ENCODE results near the gene SPRY1. TPM values are rescaled to one million over a fixed set of nuclear protein-coding genes. Genes with fewer than 3 reads are reported as not detected.

SPRY1 gene
- polyA plus RNA-seq, 1 donor from 2014 or later: 0.58 TPM

DNA sequence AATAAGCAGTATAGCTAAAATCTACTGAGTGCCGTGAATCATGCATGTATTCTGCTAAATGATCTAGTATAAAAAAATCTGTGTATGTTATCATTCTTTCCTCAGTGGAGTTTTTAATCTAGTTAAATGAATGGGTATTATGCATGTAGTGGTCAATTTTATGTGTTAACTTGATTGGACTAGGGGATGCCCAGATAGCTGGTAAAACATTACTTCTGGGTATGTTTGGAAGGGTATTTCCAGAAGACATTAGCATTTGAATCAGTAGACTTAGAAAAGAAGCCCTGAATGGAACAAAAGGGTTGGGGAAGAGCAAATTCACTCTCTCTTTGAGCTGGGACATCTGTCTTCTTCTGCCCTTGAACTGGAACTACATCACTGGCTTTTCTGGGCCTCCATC is 34.5 kb upstream of the SPRY1 start (continued):
- no peak for TF ChIP-seq SMC3 (conservative IDR thresholded peaks at IDR 0.05; ENCODE audit: poor library complexity)

DNA sequence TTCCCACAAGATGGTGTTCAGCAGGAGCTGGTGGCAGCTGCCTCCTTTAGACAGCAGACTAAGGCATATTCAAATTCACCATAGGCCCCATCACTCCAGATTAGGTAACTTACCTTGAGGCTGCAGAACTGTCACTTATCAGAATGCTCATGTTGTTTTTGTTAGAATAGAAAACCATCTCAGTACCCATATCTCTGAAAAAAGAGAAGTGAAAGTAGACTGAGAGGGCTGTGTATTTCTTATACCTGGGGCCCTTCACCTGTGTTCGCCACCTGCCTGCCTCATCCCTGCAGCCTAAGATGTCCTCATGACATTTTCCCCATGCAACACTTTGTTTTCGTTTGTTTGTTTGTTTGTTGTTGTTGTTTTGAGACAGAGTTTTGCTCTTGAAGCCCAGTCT is 32.9 kb upstream of the SPRY1 start:
- H3K27me3 ChIP-seq (ENCODE audit: insufficient read depth, low read depth, low read length): no peaks in the 10 kb centered on the region
- H4K20me1 ChIP-seq (ENCODE audit: insufficient read depth): no peaks in the 10 kb centered on the region
- H3K4me2 ChIP-seq (ENCODE audit: low read length): no peak overlapping the region
- H3K9me2 ChIP-seq (ENCODE audit: insufficient read depth, low read length): no peaks in the 10 kb centered on the region
- no peaks in the 10 kb centered on the region for H3F3A ChIP-seq (ENCODE audit: insufficient read depth, low read length, poor library complexity, severe bottlenecking)
- no peak overlapping the region for H3K9ac ChIP-seq (ENCODE audit: low read length)
- no peak overlapping the region for H3K4me3 ChIP-seq (ENCODE audit: low read length)
- no peak overlapping the region for H3K27ac ChIP-seq (ENCODE audit: low read length)
- no peak for TF ChIP-seq TAF1 (IDR thresholded peaks at IDR 0.05; ENCODE audit: low read depth)
- no peak for TF ChIP-seq SMC3 (conservative IDR thresholded peaks at IDR 0.05; ENCODE audit: poor library complexity)
- TF ChIP-seq MXI1 (conservative IDR thresholded peaks at IDR 0.05; ENCODE audit: poor library complexity, severe bottlenecking): no peak
- no peak for TF ChIP-seq POLR2AphosphoS5 (IDR thresholded peaks at IDR 0.05)
- TF ChIP-seq EZH2 (IDR thresholded peaks at IDR 0.05; ENCODE audit: borderline replicate concordance, insufficient read depth, low read length, poor library complexity, severe bottlenecking): no peak
- TF ChIP-seq, protein P1, sequence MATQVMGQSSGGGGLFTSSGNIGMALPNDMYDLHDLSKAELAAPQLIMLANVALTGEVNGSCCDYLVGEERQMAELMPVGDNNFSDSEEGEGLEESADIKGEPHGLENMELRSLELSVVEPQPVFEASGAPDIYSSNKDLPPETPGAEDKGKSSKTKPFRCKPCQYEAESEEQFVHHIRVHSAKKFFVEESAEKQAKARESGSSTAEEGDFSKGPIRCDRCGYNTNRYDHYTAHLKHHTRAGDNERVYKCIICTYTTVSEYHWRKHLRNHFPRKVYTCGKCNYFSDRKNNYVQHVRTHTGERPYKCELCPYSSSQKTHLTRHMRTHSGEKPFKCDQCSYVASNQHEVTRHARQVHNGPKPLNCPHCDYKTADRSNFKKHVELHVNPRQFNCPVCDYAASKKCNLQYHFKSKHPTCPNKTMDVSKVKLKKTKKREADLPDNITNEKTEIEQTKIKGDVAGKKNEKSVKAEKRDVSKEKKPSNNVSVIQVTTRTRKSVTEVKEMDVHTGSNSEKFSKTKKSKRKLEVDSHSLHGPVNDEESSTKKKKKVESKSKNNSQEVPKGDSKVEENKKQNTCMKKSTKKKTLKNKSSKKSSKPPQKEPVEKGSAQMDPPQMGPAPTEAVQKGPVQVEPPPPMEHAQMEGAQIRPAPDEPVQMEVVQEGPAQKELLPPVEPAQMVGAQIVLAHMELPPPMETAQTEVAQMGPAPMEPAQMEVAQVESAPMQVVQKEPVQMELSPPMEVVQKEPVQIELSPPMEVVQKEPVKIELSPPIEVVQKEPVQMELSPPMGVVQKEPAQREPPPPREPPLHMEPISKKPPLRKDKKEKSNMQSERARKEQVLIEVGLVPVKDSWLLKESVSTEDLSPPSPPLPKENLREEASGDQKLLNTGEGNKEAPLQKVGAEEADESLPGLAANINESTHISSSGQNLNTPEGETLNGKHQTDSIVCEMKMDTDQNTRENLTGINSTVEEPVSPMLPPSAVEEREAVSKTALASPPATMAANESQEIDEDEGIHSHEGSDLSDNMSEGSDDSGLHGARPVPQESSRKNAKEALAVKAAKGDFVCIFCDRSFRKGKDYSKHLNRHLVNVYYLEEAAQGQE (IDR thresholded peaks at IDR 0.05; ENCODE audit: borderline replicate concordance): no peak
- no peak for TF ChIP-seq EP300 (conservative IDR thresholded peaks at IDR 0.05; ENCODE audit: poor library complexity, severe bottlenecking)
- TF ChIP-seq RAD21 (conservative IDR thresholded peaks at IDR 0.05): no peak
- TF ChIP-seq, protein P2, sequence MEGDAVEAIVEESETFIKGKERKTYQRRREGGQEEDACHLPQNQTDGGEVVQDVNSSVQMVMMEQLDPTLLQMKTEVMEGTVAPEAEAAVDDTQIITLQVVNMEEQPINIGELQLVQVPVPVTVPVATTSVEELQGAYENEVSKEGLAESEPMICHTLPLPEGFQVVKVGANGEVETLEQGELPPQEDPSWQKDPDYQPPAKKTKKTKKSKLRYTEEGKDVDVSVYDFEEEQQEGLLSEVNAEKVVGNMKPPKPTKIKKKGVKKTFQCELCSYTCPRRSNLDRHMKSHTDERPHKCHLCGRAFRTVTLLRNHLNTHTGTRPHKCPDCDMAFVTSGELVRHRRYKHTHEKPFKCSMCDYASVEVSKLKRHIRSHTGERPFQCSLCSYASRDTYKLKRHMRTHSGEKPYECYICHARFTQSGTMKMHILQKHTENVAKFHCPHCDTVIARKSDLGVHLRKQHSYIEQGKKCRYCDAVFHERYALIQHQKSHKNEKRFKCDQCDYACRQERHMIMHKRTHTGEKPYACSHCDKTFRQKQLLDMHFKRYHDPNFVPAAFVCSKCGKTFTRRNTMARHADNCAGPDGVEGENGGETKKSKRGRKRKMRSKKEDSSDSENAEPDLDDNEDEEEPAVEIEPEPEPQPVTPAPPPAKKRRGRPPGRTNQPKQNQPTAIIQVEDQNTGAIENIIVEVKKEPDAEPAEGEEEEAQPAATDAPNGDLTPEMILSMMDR (IDR thresholded peaks at IDR 0.05; ENCODE audit: poor library complexity, severe bottlenecking): no peak
- no peaks in the 10 kb centered on the region for H3K79me2 ChIP-seq (replicated peaks; ENCODE audit: insufficient read depth, low read length)
- no peak overlapping the region for H2AFZ ChIP-seq (ENCODE audit: low read depth, low read length)
- no peaks in the 10 kb centered on the region for H3K9me3 ChIP-seq (ENCODE audit: low read length)
- H3K36me3 ChIP-seq (ENCODE audit: insufficient read depth, low read length): no peaks in the 10 kb centered on the region

DNA sequence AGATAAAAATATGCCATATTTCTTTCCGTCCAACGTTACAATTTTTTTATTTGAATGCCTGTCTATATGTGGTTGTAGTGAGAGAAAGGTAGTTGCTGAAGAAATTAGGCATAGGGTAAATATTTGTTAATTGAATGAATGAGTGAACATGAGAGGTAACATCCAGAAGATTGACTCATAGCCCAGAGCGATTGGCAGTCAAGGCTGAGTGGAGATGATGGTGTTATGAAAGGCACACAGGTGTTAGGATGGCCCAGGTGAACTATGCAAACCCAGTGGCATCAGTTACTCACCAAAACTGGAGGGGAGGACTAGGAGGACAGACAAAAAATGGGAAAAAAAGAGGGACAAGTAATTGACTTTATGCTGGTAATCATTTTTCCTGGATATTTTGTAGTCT is 31.7 kb upstream of the SPRY1 start:
- Histone ChIP-seq H4K20me1 (ENCODE audit: insufficient read depth) (no peaks in the 10 kb centered on the region), H3K9me2 (ENCODE audit: insufficient read depth, low read length) (no peaks in the 10 kb centered on the region), H3K36me3 (ENCODE audit: insufficient read depth, low read length) (no peaks in the 10 kb centered on the region), H3K4me3 (ENCODE audit: low read length) (no peak overlapping the region), H2AFZ (ENCODE audit: low read depth, low read length) (no peak overlapping the region), H3K27ac (ENCODE audit: low read length) (no peak overlapping the region), H3K79me2 (replicated peaks; ENCODE audit: insufficient read depth, low read length) (no peaks in the 10 kb centered on the region), H3K9ac (ENCODE audit: low read length) (no peak overlapping the region), H3K4me2 (ENCODE audit: low read length) (no peak overlapping the region), H3F3A (ENCODE audit: insufficient read depth, low read length, poor library complexity, severe bottlenecking) (no peaks in the 10 kb centered on the region), H3K27me3 (ENCODE audit: insufficient read depth, low read depth, low read length) (no peaks in the 10 kb centered on the region), H3K9me3 (ENCODE audit: low read length) (no peaks in the 10 kb centered on the region)
- TF ChIP-seq TAF1 (IDR thresholded peaks at IDR 0.05; ENCODE audit: low read depth): no peak
- TF ChIP-seq POLR2AphosphoS5 (IDR thresholded peaks at IDR 0.05): no peak
- TF ChIP-seq, protein P2 (IDR thresholded peaks at IDR 0.05; ENCODE audit: poor library complexity, severe bottlenecking): no peak
- TF ChIP-seq EP300 (conservative IDR thresholded peaks at IDR 0.05; ENCODE audit: poor library complexity, severe bottlenecking): no peak
- TF ChIP-seq, protein P1 (IDR thresholded peaks at IDR 0.05; ENCODE audit: borderline replicate concordance): no peak
- TF ChIP-seq EZH2 (IDR thresholded peaks at IDR 0.05; ENCODE audit: borderline replicate concordance, insufficient read depth, low read length, poor library complexity, severe bottlenecking): no peak
- TF ChIP-seq SMC3 (conservative IDR thresholded peaks at IDR 0.05; ENCODE audit: poor library complexity): no peak
- TF ChIP-seq MXI1 (conservative IDR thresholded peaks at IDR 0.05; ENCODE audit: poor library complexity, severe bottlenecking): no peak
- TF ChIP-seq RAD21 (conservative IDR thresholded peaks at IDR 0.05): no peak
